IMR-90 (cell line): ENCODE measurements around the gene BCL2L11. TPM values are rescaled to one million over a fixed set of nuclear protein-coding genes. Genes with fewer than 3 reads are reported as not detected.

Experiments
- ATAC-seq: fragments of 200-7000 bp; cut with Tn5 transposase; 2 replicates; pipeline ENCODE4 v1.9.1; 2020; ENCODE audit warnings: low read depth, mild to moderate bottlenecking, moderate library complexity
- BruUV-seq: library from RNA; stranded (reverse); fragments of 400-500 nt; replicated peaks from 2 replicates; lab custom pipeline; 2021; lab: Mats Ljungman, UMichigan
- CTCF ChIA-PET: fragments of 300-600 bp; formaldehyde crosslinking; extraction: SDS; loops from one replicate; lab custom pipeline; 2021; ENCODE audit warnings: antibody characterized with exemption; lab: Yijun Ruan, JAX
- POLR2A ChIA-PET: fragments of 300-600 bp; sonication (Branson Sonifier 250); formaldehyde crosslinking; loops from one replicate; lab custom pipeline; 2022; ENCODE audit warnings: antibody characterized with exemption; ENCODE audit not compliant: unreplicated experiment; lab: Charles Lee
- DNase-seq: peaks from one replicate; pipeline ENCODE4 v3.0.0; 2013
- H2AFZ ChIP-seq: replicated peaks from 2 replicates; pipeline ENCODE3; 2013; ENCODE audit warnings: low read length, mild to moderate bottlenecking; ENCODE audit not compliant: poor library complexity
- H2AK5ac ChIP-seq: 2 replicates; pipeline ENCODE4 v1.6.1; 2013; ENCODE audit warnings: low read depth, low read length, inconsistent platforms
- H2AK9ac ChIP-seq: replicated peaks from 2 replicates; pipeline ENCODE3; 2013; ENCODE audit warnings: mild to moderate bottlenecking, low read depth, low read length, moderate library complexity; ENCODE audit not compliant: poor library complexity
- H2BK120ac ChIP-seq: 2 replicates; pipeline ENCODE4 v1.6.1; 2013; ENCODE audit warnings: low read depth, low read length, inconsistent platforms
- H2BK15ac ChIP-seq: 3 replicates; pipeline ENCODE4 v1.6.1; 2013; ENCODE audit warnings: low read depth, low read length, inconsistent platforms
- H2BK20ac ChIP-seq: 2 replicates; pipeline ENCODE4 v1.6.1; 2013; ENCODE audit warnings: low read depth, mild to moderate bottlenecking, inconsistent platforms, low read length, moderate library complexity
- H2BK5ac ChIP-seq: 2 replicates; pipeline ENCODE4 v1.6.1; 2013; ENCODE audit warnings: mild to moderate bottlenecking, low read depth, low read length, inconsistent platforms; ENCODE audit not compliant: poor library complexity, severe bottlenecking
- H3K14ac ChIP-seq: replicated peaks from 2 replicates; pipeline ENCODE4 v1.6.1; 2013; ENCODE audit warnings: low read depth, low read length, inconsistent platforms
- H3K18ac ChIP-seq: 2 replicates; pipeline ENCODE4 v1.6.1; 2013; ENCODE audit warnings: low read depth, low read length, control low read depth
- H3K23ac ChIP-seq: 2 replicates; pipeline ENCODE4 v1.6.1; 2013; ENCODE audit warnings: low read depth, low read length, inconsistent platforms
- H3K27ac ChIP-seq: 2 replicates; pipeline ENCODE4 v1.5.1; 2013; ENCODE audit warnings: mild to moderate bottlenecking, control low read depth, low read length; ENCODE audit not compliant: insufficient read depth
- H3K27me3 ChIP-seq: 2 replicates; pipeline ENCODE4 v1.6.1; 2013; ENCODE audit warnings: low read length; ENCODE audit not compliant: control insufficient read depth, insufficient read depth
- H3K36me3 ChIP-seq: 2 replicates; pipeline ENCODE4 v1.6.1; 2013; ENCODE audit warnings: low read length, mixed read lengths; ENCODE audit not compliant: control insufficient read depth, insufficient read depth
- H3K4ac ChIP-seq: 2 replicates; pipeline ENCODE4 v1.6.1; 2013; ENCODE audit warnings: low read depth, low read length, inconsistent platforms
- H3K4me1 ChIP-seq: 2 replicates; pipeline ENCODE4 v1.6.1; 2013; ENCODE audit warnings: low read length, mixed read lengths; ENCODE audit not compliant: control insufficient read depth, insufficient read depth
- H3K4me2 ChIP-seq: 2 replicates; pipeline ENCODE4 v1.6.1; 2013; ENCODE audit warnings: low read depth, mild to moderate bottlenecking, control low read depth, low read length, moderate library complexity
- H3K4me3 ChIP-seq: 2 replicates; pipeline ENCODE4 v1.5.1; 2013; ENCODE audit warnings: low read depth, mild to moderate bottlenecking, control low read depth, low read length, moderate library complexity; ENCODE audit not compliant: insufficient read depth
- H3K56ac ChIP-seq: 2 replicates; pipeline ENCODE4 v1.6.1; 2013; ENCODE audit warnings: low read length, inconsistent platforms; ENCODE audit not compliant: insufficient read depth; ENCODE audit errors: extremely low read depth
- H3K79me1 ChIP-seq, 2 experiments: 2 replicates each; pipeline ENCODE4 v1.6.1; 2013; ENCODE audit warnings: low read length in 2 of 2, inconsistent platforms in 1 of 2, low read depth in 1 of 2
- H3K9ac ChIP-seq: 2 replicates; pipeline ENCODE4 v1.6.1; 2013; ENCODE audit warnings: low read depth, low read length, control low read depth
- H3K9me1 ChIP-seq: 2 replicates; pipeline ENCODE4 v1.6.1; 2013; ENCODE audit warnings: low read length, inconsistent platforms; ENCODE audit not compliant: insufficient read depth
- H3K9me3 ChIP-seq: 2 replicates; pipeline ENCODE4 v1.6.1; 2013; ENCODE audit warnings: low read length; ENCODE audit not compliant: control insufficient read depth, insufficient read depth
- H4K20me1 ChIP-seq: 2 replicates; pipeline ENCODE4 v1.6.1; 2013; ENCODE audit warnings: low read length, inconsistent platforms; ENCODE audit not compliant: insufficient read depth
- H4K5ac ChIP-seq: 2 replicates; pipeline ENCODE4 v1.6.1; 2013; ENCODE audit warnings: mild to moderate bottlenecking, low read depth, low read length, control low read depth
- H4K8ac ChIP-seq, 2 experiments: 2 replicates each; pipeline ENCODE4 v1.6.1; 2013; ENCODE audit warnings: low read depth in 2 of 2, low read length in 2 of 2, control low read depth in 1 of 2, inconsistent platforms in 1 of 2
- H4K91ac ChIP-seq: 2 replicates; pipeline ENCODE4 v1.6.1; 2013; ENCODE audit warnings: low read depth, low read length, inconsistent platforms; ENCODE audit not compliant: insufficient read depth
- CEBPB ChIP-seq: IDR thresholded peaks from 2 replicates; pipeline ENCODE4 v1.6.1; 2012; ENCODE audit warnings: low read depth, low read length, improper control_type of control experiment
- FOS ChIP-seq: fragments of 150-350 bp; IDR thresholded peaks from 2 replicates; pipeline ENCODE4 v1.6.1; 2016; ENCODE audit warnings: low read depth, low read length
- POLR2A ChIP-seq: IDR thresholded peaks from 2 replicates; pipeline ENCODE4 v1.6.1; 2012; ENCODE audit warnings: mild to moderate bottlenecking, low read depth, low read length
- RAD21 ChIP-seq: IDR thresholded peaks from 2 replicates; pipeline ENCODE4 v1.6.1; 2012; ENCODE audit warnings: low read length, improper control_type of control experiment
- WGBS, 2 experiments: methylation state at CpG; one replicate each; pipeline versions ENCODE4 v1.1.5 to v1.1.7; 2013; ENCODE audit warnings: missing lambda C conversion rate in 2 of 2; ENCODE audit not compliant: insufficient read length in 1 of 2; ENCODE audit errors: extremely low coverage in 2 of 2; 5-methylcytosine and 5-hydroxymethylcytosine counted together
- dilution Hi-C: fragments of 300-500 bp; cut with HindIII; formaldehyde crosslinking; loops from one replicate; pipeline ENCODE4 v1.14.3; 2018; ENCODE audit warnings: low sequenced_read_pairs; ENCODE audit not compliant: unreplicated experiment
- in situ Hi-C: fragments of 300-500 bp; cut with MboI; formaldehyde crosslinking; loops from 3 replicates; pipeline ENCODE4 v1.14.3; 2019; ENCODE audit warnings: low sequenced_read_pairs, inconsistent platforms, mixed read lengths
- intact Hi-C: fragments of 100-400 bp; cut with micrococcal nuclease; formaldehyde crosslinking; loops from 2 replicates; pipeline ENCODE4 v1.10.0; 2022
- polyA plus RNA-seq, 3 experiments: library from polyadenylated mRNA; depleted of rRNA; stranded (reverse); fragments of >200 nt; gene quantifications; 2 replicates each; pipeline ENCODE4 v1.2.3, GENCODE V29; 2012; ENCODE audit warnings: low replicate concordance in 1 of 3
- total RNA-seq: library from RNA; depleted of rRNA; stranded (reverse); fragments of >200 nt; gene quantifications from 2 replicates; pipeline ENCODE4 v1.2.3, GENCODE V29; 2012
- TF ChIP-seq, protein P1 (sequence below): conservative IDR thresholded peaks from 2 replicates; pipeline ENCODE4 v1.5.1; 2012; ENCODE audit warnings: mild to moderate bottlenecking, low read depth, low read length, improper control_type of control experiment

The BCL2L11 gene
- total and polyA plus RNA-seq, 2 of the 4 experiments (the other 2 are of a cell fraction): 1.1 to 1.7 TPM

DNA sequence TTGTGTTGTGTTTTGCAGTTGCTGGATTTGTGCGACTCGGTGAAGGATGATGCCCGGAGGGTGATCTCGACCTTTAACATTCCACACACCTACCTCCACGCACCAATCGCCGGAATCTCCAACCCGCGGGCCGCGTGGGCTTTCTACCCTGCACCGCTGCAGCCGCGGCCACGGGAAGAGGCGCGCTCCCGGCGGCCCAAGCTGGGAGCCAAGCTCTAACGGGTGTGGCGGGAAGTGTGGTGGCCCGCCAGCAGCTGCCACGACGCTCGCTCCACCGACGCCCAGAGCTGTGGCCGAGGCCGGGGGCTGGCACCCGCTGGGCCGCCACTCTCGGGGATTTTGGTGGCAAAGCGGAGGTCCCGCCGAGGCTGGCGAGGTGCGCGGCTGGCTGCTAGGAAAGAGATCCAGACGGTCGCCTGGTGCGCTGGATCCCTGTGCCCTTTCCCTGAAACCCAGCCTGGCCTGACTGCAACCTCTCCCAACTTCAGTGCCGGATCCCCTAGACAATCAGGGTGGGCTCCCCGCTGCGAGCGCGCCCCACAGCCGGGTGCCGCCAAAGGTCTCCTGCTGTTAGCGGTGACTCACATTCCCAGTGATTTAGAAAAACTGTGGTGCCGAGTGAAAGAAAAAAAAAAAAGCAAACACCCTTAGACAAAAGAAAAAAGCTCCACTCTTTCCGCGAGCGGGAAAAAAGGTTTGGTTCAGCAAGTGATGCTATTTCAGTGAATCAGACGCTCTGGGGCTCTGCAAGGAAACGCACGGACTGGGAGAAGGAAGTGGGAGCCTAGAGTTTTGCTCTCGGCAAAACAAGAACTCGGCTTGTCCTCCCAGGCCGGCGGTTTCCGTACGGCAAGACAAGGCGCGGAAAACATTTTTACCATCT, 2.9 kb upstream of the BCL2L11 start:
- WGBS, 2 experiments: 25% methylated on average over 15 of the region's 64 CpGs; no CpG with 5 or more reads in 1 of the 2 experiments
- DNase-seq (peak; percentile 77), ATAC-seq (no peak)
- Histone ChIP-seq H3K4me3 (peak overlapping the region; percentile 31), H2AFZ (peak overlapping the region; percentile 86), H3K23ac (0 out of 2 replicates have a peak overlapping the region, but pooled peaks have one; percentile 37), H3K9me1 (no peaks in the 10 kb centered on the region), H3K56ac (no peak overlapping the region), H4K20me1 (peaks cover 13% of the 10 kb centered on the region; the same call in 1 of the 2 replicates), H3K27ac (no peak overlapping the region), H4K91ac (no peak overlapping the region), H3K4me2 (peak overlapping the region; percentile 85), H3K36me3 (no peaks in the 10 kb centered on the region), H2AK5ac (no peak overlapping the region), H2BK20ac (no peak overlapping the region), H2BK15ac (no peak overlapping the region), H3K4me1 (peaks cover 2% of the 10 kb centered on the region), H3K9me3 (peaks cover 3% of the 10 kb centered on the region; the same call in 1 of the 2 replicates), H2BK120ac (no peak overlapping the region), H2AK9ac (peak overlapping the region; percentile 47), H3K4ac (no peak overlapping the region), H4K8ac (no peak overlapping the region), H3K18ac (no peak overlapping the region), H3K27me3 (peaks cover 31% of the 10 kb centered on the region), H3K79me1 (peaks cover 0 to 3% of the 10 kb centered on the region in 2 experiments; a peak in 1 of 4 replicates), H3K9ac (0 out of 2 replicates have a peak overlapping the region, but pooled peaks have one; percentile 2), H2BK5ac (no peak overlapping the region), H4K5ac (no peak overlapping the region), H3K14ac (no peak overlapping the region)
- ChIA-PET CTCF (interaction anchor here (1.0 to 1.2 kb wide), 3 partner anchors 20 to 583 kb away, joined by 3 to 6 read pairs (median 4); no protein-coding TSS in a partner anchor), POLR2A (interaction anchor here (0.6 kb wide), 3 partner anchors 50 to 1906 kb away, joined by 3 to 4 read pairs (median 3); no protein-coding TSS in a partner anchor)
- in situ Hi-C loops: loop anchor here (5.0 to 10.0 kb wide), 2 partner anchors 557 to 584 kb away; no protein-coding TSS in a partner anchor
- dilution Hi-C loops: no loop called here
- no TSS peak for BruUV-seq
- intact Hi-C loops: loop anchor here (1.0 to 2.0 kb wide), 3 partner anchors 305 to 585 kb away; no protein-coding TSS in a partner anchor
- TF ChIP-seq RAD21 (0 out of 2 replicates have a peak, but pooled peaks have one; percentile 14), CEBPB (no peak), FOS (0 out of 2 replicates have a peak, but pooled peaks have one; percentile 15), POLR2A (no peak)
- TF ChIP-seq, protein P1, sequence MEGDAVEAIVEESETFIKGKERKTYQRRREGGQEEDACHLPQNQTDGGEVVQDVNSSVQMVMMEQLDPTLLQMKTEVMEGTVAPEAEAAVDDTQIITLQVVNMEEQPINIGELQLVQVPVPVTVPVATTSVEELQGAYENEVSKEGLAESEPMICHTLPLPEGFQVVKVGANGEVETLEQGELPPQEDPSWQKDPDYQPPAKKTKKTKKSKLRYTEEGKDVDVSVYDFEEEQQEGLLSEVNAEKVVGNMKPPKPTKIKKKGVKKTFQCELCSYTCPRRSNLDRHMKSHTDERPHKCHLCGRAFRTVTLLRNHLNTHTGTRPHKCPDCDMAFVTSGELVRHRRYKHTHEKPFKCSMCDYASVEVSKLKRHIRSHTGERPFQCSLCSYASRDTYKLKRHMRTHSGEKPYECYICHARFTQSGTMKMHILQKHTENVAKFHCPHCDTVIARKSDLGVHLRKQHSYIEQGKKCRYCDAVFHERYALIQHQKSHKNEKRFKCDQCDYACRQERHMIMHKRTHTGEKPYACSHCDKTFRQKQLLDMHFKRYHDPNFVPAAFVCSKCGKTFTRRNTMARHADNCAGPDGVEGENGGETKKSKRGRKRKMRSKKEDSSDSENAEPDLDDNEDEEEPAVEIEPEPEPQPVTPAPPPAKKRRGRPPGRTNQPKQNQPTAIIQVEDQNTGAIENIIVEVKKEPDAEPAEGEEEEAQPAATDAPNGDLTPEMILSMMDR: no peak
